AG10803 (cell line): Measurements from ENCODE around the gene FOXP1.

Experiments
- DNase-seq: peaks from one replicate; pipeline ENCODE4 v3.0.0; 2010; ENCODE audit warnings: low read depth
- H3K4me3 ChIP-seq: 2 replicates; pipeline ENCODE4 v1.5.1; 2011; ENCODE audit warnings: mild to moderate bottlenecking, low read length, control low read depth
- TF ChIP-seq, protein P1 (sequence below): conservative IDR thresholded peaks from 2 replicates; pipeline ENCODE4 v1.5.1; 2011; ENCODE audit warnings: mild to moderate bottlenecking, low read length, control low read depth, inconsistent platforms

The FOXP1 gene

DNA sequence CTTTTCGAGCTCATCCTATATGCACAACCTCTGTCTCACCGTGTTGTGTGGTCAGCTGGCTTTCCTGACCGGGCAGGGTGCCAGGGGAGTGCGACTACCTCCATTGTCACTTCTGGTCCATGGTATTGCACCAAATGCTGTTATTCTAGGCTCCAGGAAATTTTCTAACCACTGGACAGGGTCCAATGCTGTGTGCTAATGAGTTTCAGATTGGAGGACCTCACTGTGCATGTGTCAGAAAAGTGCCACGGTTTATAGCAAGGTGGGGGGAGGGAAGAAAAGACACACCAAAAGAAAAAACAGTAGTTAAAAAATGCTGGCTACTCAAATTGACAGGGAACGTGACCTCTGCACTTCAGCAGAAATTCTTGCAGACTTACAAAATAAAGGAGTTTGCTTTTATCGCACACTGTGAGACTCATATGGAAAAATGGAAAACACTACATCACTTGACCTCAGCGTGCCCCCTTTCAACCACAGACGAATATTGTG lies 480.1 kb downstream of the FOXP1 start:
- TF ChIP-seq, protein P1, sequence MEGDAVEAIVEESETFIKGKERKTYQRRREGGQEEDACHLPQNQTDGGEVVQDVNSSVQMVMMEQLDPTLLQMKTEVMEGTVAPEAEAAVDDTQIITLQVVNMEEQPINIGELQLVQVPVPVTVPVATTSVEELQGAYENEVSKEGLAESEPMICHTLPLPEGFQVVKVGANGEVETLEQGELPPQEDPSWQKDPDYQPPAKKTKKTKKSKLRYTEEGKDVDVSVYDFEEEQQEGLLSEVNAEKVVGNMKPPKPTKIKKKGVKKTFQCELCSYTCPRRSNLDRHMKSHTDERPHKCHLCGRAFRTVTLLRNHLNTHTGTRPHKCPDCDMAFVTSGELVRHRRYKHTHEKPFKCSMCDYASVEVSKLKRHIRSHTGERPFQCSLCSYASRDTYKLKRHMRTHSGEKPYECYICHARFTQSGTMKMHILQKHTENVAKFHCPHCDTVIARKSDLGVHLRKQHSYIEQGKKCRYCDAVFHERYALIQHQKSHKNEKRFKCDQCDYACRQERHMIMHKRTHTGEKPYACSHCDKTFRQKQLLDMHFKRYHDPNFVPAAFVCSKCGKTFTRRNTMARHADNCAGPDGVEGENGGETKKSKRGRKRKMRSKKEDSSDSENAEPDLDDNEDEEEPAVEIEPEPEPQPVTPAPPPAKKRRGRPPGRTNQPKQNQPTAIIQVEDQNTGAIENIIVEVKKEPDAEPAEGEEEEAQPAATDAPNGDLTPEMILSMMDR = no peak
- H3K4me3 ChIP-seq = no peak overlapping the region
- DNase-seq = peak; percentile 87

- peak overlapping the region; percentile 12 for H3K4me3 ChIP-seq
- DNase-seq = peak; percentile 98
Measured at GRCh38 chr3:71102111-71102983, 481.2 kb downstream of the FOXP1 start.

DNA sequence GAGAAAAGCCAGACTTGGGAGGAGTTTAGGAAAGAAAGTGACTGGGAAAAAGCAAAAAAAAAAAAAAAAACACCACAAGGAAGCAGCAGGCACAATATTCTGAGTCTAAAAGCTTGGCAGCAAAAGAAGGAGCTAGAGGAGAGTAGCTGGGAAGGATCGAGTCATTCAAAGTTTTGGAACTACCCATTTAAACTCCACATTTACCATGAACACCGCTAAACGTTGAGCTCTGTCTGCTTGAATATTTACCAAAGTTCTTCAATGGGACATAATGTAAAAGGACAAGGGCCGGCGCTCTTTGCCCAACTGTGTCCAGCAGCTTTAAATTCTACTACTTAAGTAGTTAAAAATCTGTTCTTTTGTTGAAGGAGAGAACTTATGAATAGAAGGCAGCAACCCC lies 481.9 kb downstream of the FOXP1 start:
- DNase-seq = peak; percentile 61
- H3K4me3 ChIP-seq = peak overlapping the region; percentile 16; the same call in 1 of the 2 replicates
- TF ChIP-seq, protein P1 = no peak

More at GRCh38 chr3:71102111-71102983, 481.2 kb downstream of the FOXP1 start:
- TF ChIP-seq, protein P1 = 0 out of 2 replicates have a peak, but pooled peaks have one; percentile 12

GRCh38 chr3:71101014-71101413 lies 482.5 kb downstream of the FOXP1 start:
- no peak overlapping the region for H3K4me3 ChIP-seq
- TF ChIP-seq, protein P1 = no peak
- DNase-seq = peak; percentile 73

- TF ChIP-seq, protein P1 = no peak
- H3K4me3 ChIP-seq = no peak overlapping the region
- DNase-seq = no peak
Measured at GRCh38 chr3:71099997-71100719, 483.4 kb downstream of the FOXP1 start.

- no peak overlapping the region for H3K4me3 ChIP-seq
- DNase-seq = no peak
- TF ChIP-seq, protein P1 = no peak
Measured at GRCh38 chr3:71097557-71097956, 486.0 kb downstream of the FOXP1 start.
